Glutamatergic neuron (in vitro differentiated cells): ENCODE data around the gene FCHO1. TPM values are rescaled to one million over a fixed set of nuclear protein-coding genes. Genes with fewer than 3 reads are reported as not detected.

Experiments
- DNase-seq: peaks from one replicate; pipeline ENCODE4 v3.0.0; 2022
- H3K27ac Mint-ChIP-seq: one replicate; pipeline ENCODE4 v1.8.0; 2020; ENCODE audit warnings: mild to moderate bottlenecking, mixed read lengths, inconsistent platforms; ENCODE audit not compliant: unreplicated experiment
- H3K27me3 Mint-ChIP-seq: one replicate; pipeline ENCODE4 v1.8.0; 2020; ENCODE audit warnings: mild to moderate bottlenecking, moderate library complexity, mixed read lengths, inconsistent platforms; ENCODE audit not compliant: unreplicated experiment
- H3K36me3 Mint-ChIP-seq: one replicate; pipeline ENCODE4 v1.8.0; 2020; ENCODE audit warnings: mild to moderate bottlenecking, mixed read lengths, inconsistent platforms; ENCODE audit not compliant: unreplicated experiment
- H3K4me1 Mint-ChIP-seq: one replicate; pipeline ENCODE4 v1.8.0; 2020; ENCODE audit warnings: mild to moderate bottlenecking, low read depth, mixed read lengths, inconsistent platforms; ENCODE audit not compliant: unreplicated experiment
- H3K4me3 Mint-ChIP-seq: one replicate; pipeline ENCODE4 v1.8.0; 2020; ENCODE audit warnings: mild to moderate bottlenecking, mixed read lengths, inconsistent platforms; ENCODE audit not compliant: unreplicated experiment
- H3K9me3 Mint-ChIP-seq: one replicate; pipeline ENCODE4 v1.8.0; 2020; ENCODE audit warnings: mild to moderate bottlenecking, moderate library complexity, mixed read lengths, inconsistent platforms; ENCODE audit not compliant: unreplicated experiment
- CTCF ChIP-seq: fragments of 200-600 bp; sonication (generic); IDR thresholded peaks from one replicate; pipeline ENCODE4 v1.5.0; 2021; ENCODE audit not compliant: partially characterized antibody, unreplicated experiment
- total RNA-seq: library from RNA; stranded (reverse); fragmentation: NEBNext Ultra II Directional; extraction: Animal tissue kit (Norgen Biotek cat#: 25700); gene quantifications from one replicate; pipeline ENCODE4 v1.2.1, GENCODE V29; 2021; ENCODE audit not compliant: unreplicated experiment

FCHO1 gene
- total RNA-seq, 1 donor from 2014 or later = 45.2 TPM

GRCh38 chr19:17811681-17812080 is 60.4 kb downstream of the FCHO1 start:
- no peaks in the 10 kb centered on the region for H3K4me1 Mint-ChIP-seq
- H3K27ac Mint-ChIP-seq = no peak overlapping the region
- H3K27me3 Mint-ChIP-seq = peaks cover 1% of the 10 kb centered on the region
- H3K4me3 Mint-ChIP-seq = no peak overlapping the region
- H3K9me3 Mint-ChIP-seq = peaks cover 6% of the 10 kb centered on the region
- DNase-seq = no peak
- H3K36me3 Mint-ChIP-seq = no peaks in the 10 kb centered on the region
- no peak for TF ChIP-seq CTCF

DNA sequence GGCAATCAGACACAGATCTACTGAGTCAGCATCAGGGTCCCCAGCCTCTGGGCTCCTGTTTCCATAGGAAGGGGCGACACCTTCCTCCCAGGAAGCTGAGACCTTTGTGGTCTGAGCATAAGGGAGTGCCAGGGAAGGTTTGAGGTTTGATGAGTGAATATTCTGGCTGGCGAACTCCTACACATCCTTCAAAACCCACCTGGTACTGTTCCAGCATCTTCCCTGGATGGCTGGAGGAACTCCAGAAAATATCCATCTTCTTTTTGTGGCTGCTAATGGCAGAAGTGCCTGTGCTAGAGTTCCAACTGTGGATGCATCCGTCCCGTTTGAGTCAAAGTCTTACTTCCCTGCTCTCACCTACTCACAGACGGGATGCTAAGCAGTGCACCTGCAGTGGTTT is 60.8 kb downstream of the FCHO1 start:
- Mint-ChIP-seq H3K4me3 (no peak overlapping the region), H3K27ac (no peak overlapping the region), H3K4me1 (no peaks in the 10 kb centered on the region), H3K9me3 (peaks cover 6% of the 10 kb centered on the region), H3K27me3 (peaks cover 1% of the 10 kb centered on the region), H3K36me3 (no peaks in the 10 kb centered on the region)
- no peak for TF ChIP-seq CTCF
- DNase-seq = no peak

- DNase-seq = no peak
- Mint-ChIP-seq H3K9me3 (peaks cover 3% of the 10 kb centered on the region), H3K27ac (no peak overlapping the region), H3K36me3 (no peaks in the 10 kb centered on the region), H3K4me1 (no peaks in the 10 kb centered on the region), H3K27me3 (no peaks in the 10 kb centered on the region), H3K4me3 (no peak overlapping the region)
- no peak for TF ChIP-seq CTCF
These were observed 66.5 kb downstream of the FCHO1 start for GRCh38 chr19:17817668-17818363.

DNA sequence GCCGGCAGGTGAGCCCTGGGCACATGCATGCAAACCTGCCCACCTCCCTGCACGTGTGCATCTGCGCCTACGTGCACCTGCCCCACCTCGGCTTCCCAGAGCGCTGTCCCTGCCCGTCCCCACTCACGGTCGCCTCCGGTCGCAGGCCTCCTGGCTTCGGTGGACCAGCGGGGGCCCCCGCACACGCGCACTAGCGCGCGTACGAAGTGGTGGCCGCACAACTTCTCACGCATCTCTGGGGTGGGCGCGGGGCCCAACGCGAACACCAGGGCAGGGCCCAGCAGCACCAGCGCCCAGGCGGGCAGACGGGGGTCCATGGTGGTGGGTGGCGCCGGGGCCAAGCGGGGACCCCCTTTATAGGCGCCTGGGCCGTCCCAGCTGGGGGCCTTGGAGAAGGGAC is 69.9 kb downstream of the FCHO1 start, which contains the start of gene INSL3:
Gene INSL3, minus strand, starts transcription at position 330 of the 400 bp plus-strand sequence. Its CDS starts 13 bp downstream, at position 317.
- Mint-ChIP-seq H3K4me1 (no peaks in the 10 kb centered on the region), H3K9me3 (peaks cover 3% of the 10 kb centered on the region), H3K27ac (no peak within 1 kb of the TSS), H3K36me3 (no peaks in the 10 kb centered on the region), H3K4me3 (no peak within 1 kb of the TSS), H3K27me3 (peaks cover 5% of the 10 kb centered on the region)
- DNase-seq = no peak
- no peak for TF ChIP-seq CTCF

DNA sequence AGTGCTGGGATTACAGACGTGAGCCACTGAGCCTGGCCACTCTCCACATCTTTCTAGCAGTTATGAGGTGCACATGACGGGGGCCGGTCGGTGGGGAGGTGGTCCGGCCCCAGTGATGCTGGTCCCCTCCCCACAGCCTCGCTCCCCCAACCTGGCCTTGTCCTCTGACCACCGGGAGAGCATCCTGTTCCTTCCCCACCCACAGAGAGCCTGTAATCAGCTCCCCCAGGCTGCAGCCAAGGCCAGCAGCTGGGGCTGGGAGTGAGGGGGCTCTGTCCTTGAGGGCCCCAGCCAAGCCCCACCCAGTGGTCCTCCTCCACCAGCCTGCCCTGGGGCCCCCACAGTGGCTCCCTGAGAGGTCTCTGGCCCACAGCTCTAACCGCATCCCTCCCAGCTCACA is 73.1 kb downstream of the FCHO1 start:
- DNase-seq = no peak
- Mint-ChIP-seq H3K4me1 (no peaks in the 10 kb centered on the region), H3K9me3 (no peaks in the 10 kb centered on the region), H3K4me3 (no peak overlapping the region), H3K27me3 (peaks cover 7% of the 10 kb centered on the region), H3K36me3 (no peaks in the 10 kb centered on the region), H3K27ac (no peak overlapping the region)
- no peak for TF ChIP-seq CTCF
